ENCODE measurements around the gene RAB37.

- TF ChIP-seq CTCF (IDR thresholded peaks at IDR 0.05), result no peak
- no peak for TF ChIP-seq POLR2A (IDR thresholded peaks at IDR 0.05)
Measured at GRCh38 chr17:74703311-74703710, 33.7 kb upstream of the RAB37 start.

All from adrenal gland (tissue), 5 donors.